HUES48 (cell line): Measurements from ENCODE around the gene XRCC1.

ENCODE experiments used
- H3K27ac ChIP-seq: one replicate; pipeline ENCODE4 v1.7.0; 2013; ENCODE audit warnings: low read depth, low read length, inconsistent platforms
- H3K27me3 ChIP-seq: 2 replicates; pipeline ENCODE4 v1.6.1; 2013; ENCODE audit warnings: mild to moderate bottlenecking, low read length; ENCODE audit not compliant: control insufficient read depth, insufficient read depth
- H3K36me3 ChIP-seq: 2 replicates; pipeline ENCODE4 v1.6.1; 2013; ENCODE audit warnings: low read length; ENCODE audit not compliant: control insufficient read depth, insufficient read depth
- H3K4me1 ChIP-seq: 2 replicates; pipeline ENCODE4 v1.6.1; 2013; ENCODE audit warnings: mild to moderate bottlenecking, low read length; ENCODE audit not compliant: control insufficient read depth, insufficient read depth
- H3K4me3 ChIP-seq: 2 replicates; pipeline ENCODE4 v1.5.1; 2013; ENCODE audit warnings: mild to moderate bottlenecking, low read depth, low read length
- H3K9ac ChIP-seq: 2 replicates; pipeline ENCODE4 v1.6.1; 2013; ENCODE audit warnings: mild to moderate bottlenecking, low read depth, low read length, moderate library complexity
- H3K9me3 ChIP-seq: 2 replicates; pipeline ENCODE4 v1.6.1; 2013; ENCODE audit warnings: low read length; ENCODE audit not compliant: control insufficient read depth, insufficient read depth

The XRCC1 gene

GRCh38 chr19:43495082-43495481 lies 80.2 kb downstream of the XRCC1 start:
- no peak overlapping the region for H3K9ac ChIP-seq
- H3K27me3 ChIP-seq: no peaks in the 10 kb centered on the region
- H3K4me3 ChIP-seq: no peak overlapping the region
- no peaks in the 10 kb centered on the region for H3K9me3 ChIP-seq
- no peaks in the 10 kb centered on the region for H3K4me1 ChIP-seq
- H3K36me3 ChIP-seq: peaks cover 6% of the 10 kb centered on the region; the same call in 1 of the 2 replicates
- no peak overlapping the region for H3K27ac ChIP-seq
